Measurements from ENCODE around the gene SYTL1.

GRCh38 chr1:27336756-27337155, 5.1 kb upstream of the SYTL1 start:
- TF ChIP-seq CTCF (conservative IDR thresholded peaks at IDR 0.05; ENCODE audit: low read length) (no peak), EZH2phosphoT487 (IDR thresholded peaks at IDR 0.05; ENCODE audit: borderline replicate concordance, low read depth, low read length) (no peak)

All from OCI-LY7 (cell line).